SK-N-SH (cell line): ENCODE data around the gene HAO2. TPM values are rescaled to one million over a fixed set of nuclear protein-coding genes. Genes with fewer than 3 reads are reported as not detected.

Source experiments
- CTCF ChIA-PET: fragments of 300-600, 350-600 bp; formaldehyde crosslinking; extraction: SDS; loops from one replicate; lab custom pipeline; 2021; lab: Yijun Ruan, JAX
- POLR2A ChIA-PET: fragments of 350-600 bp; sonication (Branson Sonifier 250); formaldehyde crosslinking; extraction: SDS; loops from one replicate; lab custom pipeline; 2020; ENCODE audit warnings: antibody characterized with exemption, inconsistent platforms; lab: Yijun Ruan, JAX
- DNase-seq: peaks from one replicate; pipeline ENCODE4 v3.0.0; 2012
- H2AFZ ChIP-seq: fragments of 200-600 bp; sonication (generic); 2 replicates; pipeline ENCODE4 v1.8.1; 2016; ENCODE audit warnings: antibody characterized with exemption, mild to moderate bottlenecking, low read depth
- H3F3A ChIP-seq: fragments of 200-600 bp; sonication (generic); replicated peaks from 2 replicates; pipeline ENCODE3; 2016; ENCODE audit warnings: antibody characterized with exemption, mild to moderate bottlenecking; ENCODE audit not compliant: insufficient read depth
- H3K27ac ChIP-seq, 2 experiments: fragments of 200-500 bp in 1 of 2; fragments of 200-600 bp in 1 of 2; sonication (Bioruptor generic) in 1 of 2; sonication (generic), shearing (Covaris generic) in 1 of 2; 2 replicates each; pipeline versions ENCODE4 v1.5.1 to v1.6.1; 2014 to 2016; ENCODE audit warnings: low read depth in 2 of 2, inconsistent platforms in 1 of 2, low read length in 1 of 2, mild to moderate bottlenecking in 1 of 2, mixed read lengths in 1 of 2
- H3K27me3 ChIP-seq: fragments of 200-600 bp; sonication (generic), shearing (Covaris generic); 2 replicates; pipeline ENCODE4 v1.6.1; 2016; ENCODE audit warnings: mixed run types; ENCODE audit not compliant: insufficient read depth
- H3K36me3 ChIP-seq, 2 experiments: fragments of 200-500 bp in 1 of 2; fragments of 200-600 bp in 1 of 2; sonication (Bioruptor generic) in 1 of 2; sonication (generic) in 1 of 2; replicated peaks in 1 of 2; 2 replicates each; pipeline versions ENCODE3 to v1.5.1; 2014 to 2016; ENCODE audit warnings: low read length in 1 of 2, mild to moderate bottlenecking in 1 of 2; ENCODE audit not compliant: insufficient read depth in 2 of 2, control insufficient read depth in 1 of 2
- H3K4me1 ChIP-seq, 2 experiments: fragments of 200-500 bp in 1 of 2; fragments of 200-600 bp in 1 of 2; sonication (Bioruptor generic) in 1 of 2; sonication (generic), shearing (Covaris generic) in 1 of 2; 2 replicates each; pipeline versions ENCODE4 v1.5.1 to v1.6.1; 2014 to 2016; ENCODE audit warnings: low read depth in 1 of 2, low read length in 1 of 2, mixed run types in 1 of 2; ENCODE audit not compliant: insufficient read depth in 2 of 2, control insufficient read depth in 1 of 2
- H3K4me2 ChIP-seq: fragments of 200-600 bp; sonication (generic), shearing (Covaris generic); 2 replicates; pipeline ENCODE4 v1.6.1; 2017; ENCODE audit warnings: mixed run types
- H3K4me3 ChIP-seq, 2 experiments: fragments of 200-500 bp in 1 of 2; fragments of 200-600 bp in 1 of 2; sonication (Bioruptor generic) in 1 of 2; sonication (generic), shearing (Covaris generic) in 1 of 2; 2 replicates each; pipeline versions ENCODE4 v1.5.1 to v1.8.1; 2014 to 2016; ENCODE audit warnings: low read depth in 2 of 2, inconsistent platforms in 1 of 2, low read length in 1 of 2, mild to moderate bottlenecking in 1 of 2, mixed read lengths in 1 of 2, moderate library complexity in 1 of 2
- H3K79me2 ChIP-seq: fragments of 200-600 bp; sonication (generic); 2 replicates; pipeline ENCODE4 v1.8.1; 2017; ENCODE audit warnings: mild to moderate bottlenecking; ENCODE audit not compliant: insufficient read depth
- H3K9ac ChIP-seq: fragments of 200-600 bp; sonication (generic); 2 replicates; pipeline ENCODE4 v1.6.1; 2017; ENCODE audit warnings: mixed run types
- H3K9me2 ChIP-seq: fragments of 200-600 bp; sonication (generic); 2 replicates; pipeline ENCODE4 v1.6.1; 2017; ENCODE audit warnings: mixed run types
- H3K9me3 ChIP-seq: fragments of 200-600 bp; sonication (generic); 2 replicates; pipeline ENCODE4 v1.6.1; 2017; ENCODE audit warnings: mixed run types, mild to moderate bottlenecking, moderate library complexity
- H4K20me1 ChIP-seq: fragments of 200-600 bp; sonication (generic); 2 replicates; pipeline ENCODE4 v1.6.1; 2017; ENCODE audit warnings: mild to moderate bottlenecking, mixed run types; ENCODE audit not compliant: insufficient read depth
- ELF1 ChIP-seq: IDR thresholded peaks from 2 replicates; pipeline ENCODE4 v1.4.0; 2012
- FOSL2 ChIP-seq: IDR thresholded peaks from 2 replicates; pipeline ENCODE4 v1.4.0; 2012; ENCODE audit warnings: low read depth, mild to moderate bottlenecking, moderate library complexity, borderline replicate concordance
- FOXJ3 ChIP-seq: sonication (generic); formaldehyde crosslinking; IDR thresholded peaks from 2 replicates; pipeline ENCODE4 v1.5.1; 2020; ENCODE audit warnings: mild to moderate bottlenecking, missing genetic modification reagents
- FOXM1 ChIP-seq: IDR thresholded peaks from 2 replicates; pipeline ENCODE4 v1.4.0; 2012; ENCODE audit warnings: low read depth, mild to moderate bottlenecking
- RAD21 ChIP-seq: IDR thresholded peaks from 2 replicates; pipeline ENCODE4 v1.6.1; 2012; ENCODE audit warnings: mild to moderate bottlenecking, low read length
- RCOR1 ChIP-seq: fragments of 150-350 bp; IDR thresholded peaks from 2 replicates; pipeline ENCODE4 v1.6.1; 2017; ENCODE audit warnings: antibody characterized with exemption, low read length
- RXRA ChIP-seq: IDR thresholded peaks from 2 replicates; pipeline ENCODE4 v1.4.0; 2012; ENCODE audit warnings: low read depth, mild to moderate bottlenecking, borderline replicate concordance
- SMC3 ChIP-seq: IDR thresholded peaks from 2 replicates; pipeline ENCODE4 v1.6.1; 2012; ENCODE audit warnings: low read depth, low read length, improper control_type of control experiment
- TAF1 ChIP-seq: IDR thresholded peaks from 2 replicates; pipeline ENCODE4 v1.6.1; 2012; ENCODE audit warnings: low read depth, mild to moderate bottlenecking, low read length, moderate library complexity, borderline replicate concordance
- TEAD4 ChIP-seq: IDR thresholded peaks from 2 replicates; pipeline ENCODE4 v1.4.0; 2012; ENCODE audit warnings: mild to moderate bottlenecking, borderline replicate concordance; ENCODE audit not compliant: insufficient read depth
- USF1 ChIP-seq: IDR thresholded peaks from 2 replicates; pipeline ENCODE4 v1.4.0; 2012; ENCODE audit warnings: low read depth, borderline replicate concordance
- ZBTB33 ChIP-seq: IDR thresholded peaks from 2 replicates; pipeline ENCODE4 v1.4.0; 2012; ENCODE audit warnings: low read depth, borderline replicate concordance
- polyA plus RNA-seq, 3 experiments: library from polyadenylated mRNA; depleted of rRNA; stranded (reverse); fragments of >200 nt; gene quantifications; 2 replicates each; pipeline ENCODE4 v1.2.3, GENCODE V29; 2012
- TF ChIP-seq, protein P1 (sequence below): IDR thresholded peaks from 2 replicates; pipeline ENCODE4 v1.6.1; 2012; ENCODE audit warnings: mild to moderate bottlenecking, low read depth, low read length, moderate library complexity

HAO2 gene
- polyA plus RNA-seq, 1 of the 3 experiments (the other 2 are of a cell fraction), result not detected

- no peak overlapping the region for H3K27ac ChIP-seq
- no peaks in the 10 kb centered on the region for H3K9me3 ChIP-seq
- DNase-seq, result no peak
- H2AFZ ChIP-seq, result no peak overlapping the region
- peaks cover 21% of the 10 kb centered on the region; the same call in 1 of the 2 replicates for H3K27me3 ChIP-seq
- H3K9me2 ChIP-seq, result no peaks in the 10 kb centered on the region
- H3K9ac ChIP-seq, result no peak overlapping the region
- TF ChIP-seq FOSL2, result no peak
- no peak for TF ChIP-seq ZBTB33
- no peak for TF ChIP-seq SMC3
- TF ChIP-seq FOXJ3 (CRISPR knock-in tag), result no peak
- TF ChIP-seq FOXM1, result no peak
- no peak for TF ChIP-seq RCOR1
- TF ChIP-seq, protein P1, sequence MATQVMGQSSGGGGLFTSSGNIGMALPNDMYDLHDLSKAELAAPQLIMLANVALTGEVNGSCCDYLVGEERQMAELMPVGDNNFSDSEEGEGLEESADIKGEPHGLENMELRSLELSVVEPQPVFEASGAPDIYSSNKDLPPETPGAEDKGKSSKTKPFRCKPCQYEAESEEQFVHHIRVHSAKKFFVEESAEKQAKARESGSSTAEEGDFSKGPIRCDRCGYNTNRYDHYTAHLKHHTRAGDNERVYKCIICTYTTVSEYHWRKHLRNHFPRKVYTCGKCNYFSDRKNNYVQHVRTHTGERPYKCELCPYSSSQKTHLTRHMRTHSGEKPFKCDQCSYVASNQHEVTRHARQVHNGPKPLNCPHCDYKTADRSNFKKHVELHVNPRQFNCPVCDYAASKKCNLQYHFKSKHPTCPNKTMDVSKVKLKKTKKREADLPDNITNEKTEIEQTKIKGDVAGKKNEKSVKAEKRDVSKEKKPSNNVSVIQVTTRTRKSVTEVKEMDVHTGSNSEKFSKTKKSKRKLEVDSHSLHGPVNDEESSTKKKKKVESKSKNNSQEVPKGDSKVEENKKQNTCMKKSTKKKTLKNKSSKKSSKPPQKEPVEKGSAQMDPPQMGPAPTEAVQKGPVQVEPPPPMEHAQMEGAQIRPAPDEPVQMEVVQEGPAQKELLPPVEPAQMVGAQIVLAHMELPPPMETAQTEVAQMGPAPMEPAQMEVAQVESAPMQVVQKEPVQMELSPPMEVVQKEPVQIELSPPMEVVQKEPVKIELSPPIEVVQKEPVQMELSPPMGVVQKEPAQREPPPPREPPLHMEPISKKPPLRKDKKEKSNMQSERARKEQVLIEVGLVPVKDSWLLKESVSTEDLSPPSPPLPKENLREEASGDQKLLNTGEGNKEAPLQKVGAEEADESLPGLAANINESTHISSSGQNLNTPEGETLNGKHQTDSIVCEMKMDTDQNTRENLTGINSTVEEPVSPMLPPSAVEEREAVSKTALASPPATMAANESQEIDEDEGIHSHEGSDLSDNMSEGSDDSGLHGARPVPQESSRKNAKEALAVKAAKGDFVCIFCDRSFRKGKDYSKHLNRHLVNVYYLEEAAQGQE, result no peak
- TF ChIP-seq ELF1, result no peak
- no peak for TF ChIP-seq RAD21
- no peak for TF ChIP-seq TEAD4
- no peak for TF ChIP-seq RXRA
- TF ChIP-seq TAF1, result no peak
- TF ChIP-seq USF1, result no peak
- H3K79me2 ChIP-seq, result no peaks in the 10 kb centered on the region
- H3K36me3 ChIP-seq, result no peaks in the 10 kb centered on the region
- H3F3A ChIP-seq, result no peaks in the 10 kb centered on the region
- ChIA-PET CTCF (no interaction called here), POLR2A (no interaction called here)
- H4K20me1 ChIP-seq, result no peaks in the 10 kb centered on the region
- no peak overlapping the region for H3K4me2 ChIP-seq
- no peak overlapping the region for H3K4me3 ChIP-seq
- no peaks in the 10 kb centered on the region; a peak in 1 of 4 replicates for H3K4me1 ChIP-seq
Measured at GRCh38 chr1:119320100-119320499, 48.5 kb upstream of the HAO2 start.
